HEK293T (cell line): ENCODE measurements around the gene SLC26A4.

Experiments used
- CTCF ChIA-PET: fragments of 350-600 bp; formaldehyde crosslinking; extraction: SDS; loops from one replicate; lab custom pipeline; 2021; ENCODE audit warnings: antibody characterized with exemption, inconsistent platforms; lab: Yijun Ruan, JAX
- POLR2A ChIA-PET: fragments of 350-600 bp; formaldehyde crosslinking; extraction: SDS; loops from one replicate; lab custom pipeline; 2020; ENCODE audit warnings: antibody characterized with exemption, inconsistent platforms; lab: Yijun Ruan, JAX
- DNase-seq: peaks from one replicate; pipeline ENCODE4 v3.0.0; 2012; ENCODE audit warnings: mixed read lengths; ENCODE audit errors: extremely low spot score
- ARNT ChIP-seq: fragments of 450-650 bp; IDR thresholded peaks from 2 replicates; pipeline ENCODE4 v1.6.1; 2017; ENCODE audit warnings: mild to moderate bottlenecking
- BHLHE40 ChIP-seq: fragments of 450-650 bp; IDR thresholded peaks from 2 replicates; pipeline ENCODE4 v1.6.1; 2016; ENCODE audit warnings: mild to moderate bottlenecking, moderate library complexity, borderline replicate concordance
- CTBP1 ChIP-seq: fragments of 450-650 bp; IDR thresholded peaks from 2 replicates; pipeline ENCODE4 v1.6.1; 2016; ENCODE audit warnings: borderline replicate concordance
- ELF4 ChIP-seq: fragments of 450-650 bp; IDR thresholded peaks from 2 replicates; pipeline ENCODE4 v1.6.1; 2017; ENCODE audit warnings: antibody characterized with exemption
- FOXA1 ChIP-seq: fragments of 450-650 bp; IDR thresholded peaks from 2 replicates; pipeline ENCODE4 v1.6.1; 2016; ENCODE audit warnings: mild to moderate bottlenecking
- FOXM1 ChIP-seq: fragments of 450-650 bp; IDR thresholded peaks from 2 replicates; pipeline ENCODE4 v1.6.1; 2017; ENCODE audit warnings: mild to moderate bottlenecking, borderline replicate concordance
- HDGF ChIP-seq: fragments of 450-650 bp; IDR thresholded peaks from 2 replicates; pipeline ENCODE4 v1.6.1; 2017; ENCODE audit warnings: antibody characterized with exemption, borderline replicate concordance
- L3MBTL2 ChIP-seq: fragments of 450-650 bp; conservative IDR thresholded peaks from 2 replicates; pipeline ENCODE4 v1.6.1; 2016; ENCODE audit warnings: mild to moderate bottlenecking
- LEF1 ChIP-seq: fragments of 450-650 bp; IDR thresholded peaks from 2 replicates; pipeline ENCODE4 v1.6.1; 2017; ENCODE audit warnings: mild to moderate bottlenecking, borderline replicate concordance
- NFRKB ChIP-seq: fragments of 450-650 bp; IDR thresholded peaks from 2 replicates; pipeline ENCODE4 v1.6.1; 2016; ENCODE audit warnings: mild to moderate bottlenecking, moderate library complexity
- SP1 ChIP-seq: fragments of 450-650 bp; IDR thresholded peaks from 2 replicates; pipeline ENCODE4 v1.6.1; 2017
- SUZ12 ChIP-seq: fragments of 450-650 bp; IDR thresholded peaks from 2 replicates; pipeline ENCODE4 v1.6.1; 2016; ENCODE audit warnings: mild to moderate bottlenecking
- TARDBP ChIP-seq: fragments of 450-650 bp; IDR thresholded peaks from 2 replicates; pipeline ENCODE4 v1.6.1; 2016
- ZNF384 ChIP-seq: fragments of 450-650 bp; IDR thresholded peaks from 2 replicates; pipeline ENCODE4 v1.6.1; 2016
- TF ChIP-seq, protein P1 (sequence below): fragments of 450-650 bp; IDR thresholded peaks from 2 replicates; pipeline ENCODE4 v1.6.1; 2016

The SLC26A4 gene

GRCh38 chr7:107718456-107719193 is 58.0 kb downstream of the SLC26A4 start:
- TF ChIP-seq, protein P1, sequence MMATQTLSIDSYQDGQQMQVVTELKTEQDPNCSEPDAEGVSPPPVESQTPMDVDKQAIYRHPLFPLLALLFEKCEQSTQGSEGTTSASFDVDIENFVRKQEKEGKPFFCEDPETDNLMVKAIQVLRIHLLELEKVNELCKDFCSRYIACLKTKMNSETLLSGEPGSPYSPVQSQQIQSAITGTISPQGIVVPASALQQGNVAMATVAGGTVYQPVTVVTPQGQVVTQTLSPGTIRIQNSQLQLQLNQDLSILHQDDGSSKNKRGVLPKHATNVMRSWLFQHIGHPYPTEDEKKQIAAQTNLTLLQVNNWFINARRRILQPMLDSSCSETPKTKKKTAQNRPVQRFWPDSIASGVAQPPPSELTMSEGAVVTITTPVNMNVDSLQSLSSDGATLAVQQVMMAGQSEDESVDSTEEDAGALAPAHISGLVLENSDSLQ, result no peak
- TF ChIP-seq SUZ12, result no peak
- no peak for TF ChIP-seq ZNF384
- no peak for TF ChIP-seq ARNT
- no peak for TF ChIP-seq FOXM1
- TF ChIP-seq FOXA1, result no peak
- TF ChIP-seq LEF1, result no peak
- DNase-seq, result no peak
- POLR2A ChIA-PET, result no interaction called here
- CTCF ChIA-PET, result no interaction called here

DNA sequence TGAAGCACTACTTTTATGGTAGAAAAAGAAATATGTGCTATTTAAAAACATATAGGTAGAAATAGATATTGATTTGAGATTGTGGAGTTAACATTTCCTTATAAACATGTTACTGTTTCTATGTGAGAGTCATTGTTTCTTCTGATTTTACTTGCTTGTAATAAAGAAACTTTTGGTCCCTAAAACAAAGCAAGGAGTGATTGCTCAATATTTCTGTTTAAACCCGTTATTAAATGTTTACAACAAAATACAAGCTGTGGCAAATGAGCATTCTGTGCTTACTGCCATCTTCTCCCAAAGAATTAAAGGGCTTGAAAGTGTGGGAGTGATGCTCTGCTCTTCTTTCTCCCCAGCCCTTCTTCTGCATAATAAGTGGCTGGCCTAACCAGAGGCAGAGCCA is 60.7 kb downstream of the SLC26A4 start:
- POLR2A ChIA-PET, result no interaction called here

GRCh38 chr7:107723255-107723654 is 62.6 kb downstream of the SLC26A4 start:
- POLR2A ChIA-PET, result no interaction called here
- no peak for DNase-seq
- no peak for TF ChIP-seq FOXM1
- CTCF ChIA-PET, result no interaction called here

More for the DNA sequence above, 60.7 kb downstream of the SLC26A4 start:
- TF ChIP-seq ARNT, result no peak
- TF ChIP-seq LEF1, result no peak
- no peak for DNase-seq
- CTCF ChIA-PET, result no interaction called here

GRCh38 chr7:107725138-107725740 is 64.6 kb downstream of the SLC26A4 start:
- TF ChIP-seq TARDBP (no peak), LEF1 (no peak), SUZ12 (no peak), FOXM1 (no peak)
- TF ChIP-seq, protein P1, result peak; percentile 39; the same call in 1 of the 2 replicates
- ChIA-PET CTCF (no interaction called here), POLR2A (no interaction called here)
- DNase-seq, result peak; percentile 25

DNA sequence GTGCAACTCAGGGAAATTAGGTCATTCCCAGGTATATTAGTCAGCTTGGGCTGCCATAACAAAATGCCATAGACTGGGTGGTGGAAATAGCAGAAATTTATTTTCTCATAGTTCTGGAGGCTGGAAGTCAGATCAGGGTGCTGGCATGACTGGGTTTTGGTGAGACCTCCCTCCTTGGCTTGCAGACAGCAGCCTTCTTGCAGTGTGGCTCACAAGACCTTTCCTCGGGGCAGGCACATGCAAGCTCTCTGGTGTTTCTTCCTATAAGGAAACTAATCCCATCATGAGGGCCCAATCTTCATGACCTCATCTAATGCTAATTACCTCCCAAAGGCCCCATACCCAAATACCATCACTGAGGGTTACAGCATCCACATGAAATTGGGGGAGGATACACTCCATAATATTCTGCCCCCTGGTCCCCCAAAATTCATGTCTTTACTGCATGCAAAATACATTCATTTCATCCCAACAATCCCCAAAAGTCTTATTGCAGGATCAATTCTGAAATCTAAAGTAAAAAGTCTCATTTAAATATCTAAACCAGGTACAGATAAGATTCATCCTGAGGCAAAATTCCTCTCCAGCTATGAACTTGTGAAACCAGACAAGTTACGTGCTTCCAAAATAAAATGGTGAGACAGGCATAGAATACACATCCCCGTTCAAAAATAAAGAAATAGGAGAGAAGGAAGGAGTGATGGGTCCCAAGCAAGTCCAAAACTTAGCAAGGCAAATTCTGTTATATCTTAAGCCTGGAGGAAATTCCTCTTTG is 65.9 kb downstream of the SLC26A4 start:
- CTCF ChIA-PET, result no interaction called here
- no peak for DNase-seq
- TF ChIP-seq FOXA1 (no peak), ZNF384 (no peak), NFRKB (no peak), ELF4 (no peak), SUZ12 (no peak), BHLHE40 (no peak), L3MBTL2 (no peak), LEF1 (no peak), ARNT (no peak), HDGF (no peak), SP1 (no peak), FOXM1 (no peak)
- TF ChIP-seq, protein P1, result no peak
- POLR2A ChIA-PET, result interaction anchor here (0.6 kb wide), 1 partner anchor 18 kb away, joined by 3 read pairs; no protein-coding TSS in a partner anchor

DNA sequence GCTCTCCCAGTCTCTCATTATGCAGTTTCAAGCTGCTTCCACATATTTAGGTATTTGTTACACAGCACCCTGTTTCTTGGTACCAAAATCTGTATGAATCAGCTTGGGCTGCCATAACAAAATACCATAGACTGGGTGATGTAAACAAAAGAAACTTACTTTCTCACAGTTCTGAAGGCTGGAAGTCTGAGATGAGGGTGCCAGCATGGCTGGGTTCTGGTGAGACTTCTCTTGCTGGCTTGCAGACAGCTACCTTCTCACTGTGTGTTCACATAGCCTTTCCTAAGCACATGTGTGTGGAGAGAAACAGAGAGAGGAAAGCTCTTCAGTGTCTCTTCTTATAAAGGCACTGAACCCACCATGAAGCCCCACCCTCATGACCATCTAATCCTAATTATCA is 67.6 kb downstream of the SLC26A4 start:
- ChIA-PET CTCF (interaction anchor here (0.6 to 1.4 kb wide), 3 partner anchors 147 to 266 kb away, joined by 3 read pairs; no protein-coding TSS in a partner anchor), POLR2A (interaction anchor here (2.9 kb wide), 1 partner anchor 15 kb away, joined by 15 read pairs; no protein-coding TSS in a partner anchor)
- DNase-seq, result no peak
- no peak for TF ChIP-seq SUZ12
- no peak for TF ChIP-seq CTBP1
- no peak for TF ChIP-seq NFRKB
